ENCODE data around the gene TMEM167B.

TMEM167B gene

GRCh38 chr1:109061183-109061582 lies 29.4 kb upstream of the TMEM167B start:
- in situ Hi-C loops (cut with MboI; ENCODE audit: low pct_unique_long_range_greater_than_20kb, low sequenced_read_pairs, unreplicated experiment): no loop called here
- TF ChIP-seq, protein P1, sequence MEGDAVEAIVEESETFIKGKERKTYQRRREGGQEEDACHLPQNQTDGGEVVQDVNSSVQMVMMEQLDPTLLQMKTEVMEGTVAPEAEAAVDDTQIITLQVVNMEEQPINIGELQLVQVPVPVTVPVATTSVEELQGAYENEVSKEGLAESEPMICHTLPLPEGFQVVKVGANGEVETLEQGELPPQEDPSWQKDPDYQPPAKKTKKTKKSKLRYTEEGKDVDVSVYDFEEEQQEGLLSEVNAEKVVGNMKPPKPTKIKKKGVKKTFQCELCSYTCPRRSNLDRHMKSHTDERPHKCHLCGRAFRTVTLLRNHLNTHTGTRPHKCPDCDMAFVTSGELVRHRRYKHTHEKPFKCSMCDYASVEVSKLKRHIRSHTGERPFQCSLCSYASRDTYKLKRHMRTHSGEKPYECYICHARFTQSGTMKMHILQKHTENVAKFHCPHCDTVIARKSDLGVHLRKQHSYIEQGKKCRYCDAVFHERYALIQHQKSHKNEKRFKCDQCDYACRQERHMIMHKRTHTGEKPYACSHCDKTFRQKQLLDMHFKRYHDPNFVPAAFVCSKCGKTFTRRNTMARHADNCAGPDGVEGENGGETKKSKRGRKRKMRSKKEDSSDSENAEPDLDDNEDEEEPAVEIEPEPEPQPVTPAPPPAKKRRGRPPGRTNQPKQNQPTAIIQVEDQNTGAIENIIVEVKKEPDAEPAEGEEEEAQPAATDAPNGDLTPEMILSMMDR (IDR thresholded peaks at IDR 0.05; ENCODE audit: extremely low read depth, insufficient read depth, missing control alignments): no peak
- no peak for DNase-seq (ENCODE audit: low spot score)

GRCh38 chr1:109065137-109065536 lies 25.4 kb upstream of the TMEM167B start:
- in situ Hi-C loops (cut with MboI; ENCODE audit: low pct_unique_long_range_greater_than_20kb, low sequenced_read_pairs, unreplicated experiment): no loop called here
- no peak for DNase-seq (ENCODE audit: low spot score)
- TF ChIP-seq, protein P1 (IDR thresholded peaks at IDR 0.05; ENCODE audit: extremely low read depth, insufficient read depth, missing control alignments): no peak

- TF ChIP-seq, protein P1 (IDR thresholded peaks at IDR 0.05; ENCODE audit: extremely low read depth, insufficient read depth, missing control alignments): no peak
- in situ Hi-C loops (cut with MboI; ENCODE audit: low pct_unique_long_range_greater_than_20kb, low sequenced_read_pairs, unreplicated experiment): no loop called here
- no peak for DNase-seq (ENCODE audit: low spot score)
Measured at GRCh38 chr1:109067883-109068282, 22.7 kb upstream of the TMEM167B start.

- in situ Hi-C loops (cut with MboI; ENCODE audit: low pct_unique_long_range_greater_than_20kb, low sequenced_read_pairs, unreplicated experiment): no loop called here
- TF ChIP-seq, protein P1 (IDR thresholded peaks at IDR 0.05; ENCODE audit: extremely low read depth, insufficient read depth, missing control alignments): no peak
- DNase-seq (ENCODE audit: low spot score): no peak
Measured at GRCh38 chr1:109069294-109069693, 21.3 kb upstream of the TMEM167B start.

GRCh38 chr1:109075531-109076490 lies 14.8 kb upstream of the TMEM167B start, which contains the start of gene TAF13:
TSS of gene TAF13 (minus strand) at chr1:109076003. CDS start at chr1:109075947, 56 bp downstream.
- TF ChIP-seq, protein P1 (IDR thresholded peaks at IDR 0.05; ENCODE audit: extremely low read depth, insufficient read depth, missing control alignments): no peak
- DNase-seq (ENCODE audit: low spot score): peak; percentile 95
- in situ Hi-C loops (cut with MboI; ENCODE audit: low pct_unique_long_range_greater_than_20kb, low sequenced_read_pairs, unreplicated experiment): no loop called here

GRCh38 chr1:109078317-109078716 lies 12.2 kb upstream of the TMEM167B start:
- in situ Hi-C loops (cut with MboI; ENCODE audit: low pct_unique_long_range_greater_than_20kb, low sequenced_read_pairs, unreplicated experiment): no loop called here
- DNase-seq (ENCODE audit: low spot score): peak; percentile 11
- TF ChIP-seq, protein P1 (IDR thresholded peaks at IDR 0.05; ENCODE audit: extremely low read depth, insufficient read depth, missing control alignments): no peak

All from GM13977 (cell line).